Fibroblast of peridontal ligament (primary cell): ENCODE results near the gene GRM7.

Experiments used
- DNase-seq: peaks from one replicate; pipeline ENCODE4 v3.0.0-alpha.2; 2010; ENCODE audit errors: extremely low read depth

The GRM7 gene

DNA sequence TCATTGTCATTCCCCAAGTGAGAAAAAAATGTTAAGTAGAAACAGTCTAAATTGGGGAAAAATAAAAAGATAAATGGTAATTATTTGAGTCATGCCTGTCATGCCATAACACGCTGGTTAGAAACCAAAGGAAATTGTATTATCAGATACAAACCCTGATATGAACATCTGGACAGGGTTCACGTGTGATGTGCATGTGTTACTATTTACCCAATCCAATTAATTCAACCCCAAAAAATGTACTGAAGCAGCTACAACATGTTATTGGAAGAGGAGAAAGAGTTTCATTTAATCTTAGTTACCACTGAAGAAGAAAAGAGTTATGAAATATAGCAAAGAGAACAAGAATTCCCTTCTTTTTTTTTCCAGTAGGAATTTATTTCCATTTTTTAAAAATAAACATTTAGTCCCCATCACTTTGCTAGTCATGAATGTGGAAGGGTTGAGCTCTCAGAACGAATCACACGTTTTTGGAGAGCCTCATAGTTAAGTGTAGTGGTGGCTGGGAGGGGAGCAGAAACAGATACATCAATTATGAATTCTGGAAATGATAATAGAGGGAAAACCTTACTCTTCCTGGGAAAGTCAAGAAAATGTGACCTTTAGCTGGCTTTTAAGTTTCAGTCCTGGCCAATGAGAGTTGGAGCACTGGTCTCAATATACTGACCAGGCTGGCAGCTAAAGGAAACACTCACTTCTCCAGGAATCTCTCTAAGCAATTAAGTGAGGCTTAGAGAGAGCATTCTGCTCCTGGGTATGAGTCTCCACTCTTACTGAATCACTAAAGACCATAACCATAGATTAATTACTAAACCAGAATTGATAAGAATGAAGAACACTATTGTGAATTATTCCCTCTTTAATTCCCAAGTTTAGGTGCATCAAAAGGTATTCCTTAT lies 796.5 kb downstream of the GRM7 start:
- DNase-seq = no peak

DNA sequence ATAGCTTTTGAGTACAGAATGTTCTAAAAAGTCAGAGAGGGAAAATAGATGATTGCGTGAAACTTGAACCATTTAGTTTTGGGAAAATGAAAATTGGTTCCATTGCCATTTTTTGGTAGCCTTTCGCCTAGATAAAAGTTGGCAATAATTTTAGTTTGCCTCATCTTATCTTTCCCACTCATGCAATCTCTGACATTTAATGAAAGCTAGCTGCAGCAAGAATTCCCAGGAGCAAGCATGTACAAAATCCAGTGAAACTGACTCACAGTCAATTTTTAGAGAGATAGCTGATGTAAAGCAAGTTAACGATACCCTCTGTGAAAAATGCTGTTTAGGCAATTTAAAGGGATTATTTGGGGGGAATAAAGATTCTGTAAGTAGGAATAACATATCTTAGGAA lies 797.4 kb downstream of the GRM7 start:
- no peak for DNase-seq

- no peak for DNase-seq
Measured at GRCh38 chr3:7659079-7659478, 798.2 kb downstream of the GRM7 start.

DNA sequence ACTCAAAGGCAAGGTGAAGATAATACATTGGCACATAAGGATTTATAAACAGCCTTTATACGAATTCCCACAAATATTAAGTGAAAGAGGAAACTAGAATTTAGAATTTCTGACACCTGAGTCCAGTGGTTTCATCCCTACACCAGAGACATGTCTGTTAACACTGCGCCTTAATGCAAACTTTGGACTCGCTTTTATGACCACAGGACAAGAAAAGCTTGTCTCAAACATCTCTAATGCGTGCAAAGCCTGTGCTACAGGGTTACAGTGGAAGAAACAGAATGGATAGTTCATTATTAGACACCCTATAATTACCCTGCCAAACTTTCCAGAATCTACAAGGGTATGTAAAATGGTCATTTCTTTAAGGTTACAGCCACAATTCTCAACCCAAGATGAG lies 802.9 kb downstream of the GRM7 start:
- DNase-seq = no peak

- no peak for DNase-seq
Measured at GRCh38 chr3:7667774-7668173, 806.9 kb downstream of the GRM7 start.

GRCh38 chr3:7669641-7670040 lies 808.7 kb downstream of the GRM7 start:
- DNase-seq = no peak

GRCh38 chr3:7678521-7678920 lies 817.6 kb downstream of the GRM7 start:
- no peak for DNase-seq

GRCh38 chr3:7682822-7683229 lies 821.9 kb downstream of the GRM7 start:
- peak; percentile 45 for DNase-seq

- no peak for DNase-seq
Measured at GRCh38 chr3:7683426-7683825, 822.5 kb downstream of the GRM7 start.

GRCh38 chr3:7684182-7684715 lies 823.3 kb downstream of the GRM7 start:
- no peak for DNase-seq

- no peak for DNase-seq
Measured at GRCh38 chr3:7687428-7688147, 826.7 kb downstream of the GRM7 start.

GRCh38 chr3:7692866-7693265 lies 832.0 kb downstream of the GRM7 start:
- DNase-seq = no peak

GRCh38 chr3:7693976-7694375 lies 833.1 kb downstream of the GRM7 start:
- no peak for DNase-seq

- DNase-seq = no peak
Measured at GRCh38 chr3:7695049-7695448, 834.1 kb downstream of the GRM7 start.

DNA sequence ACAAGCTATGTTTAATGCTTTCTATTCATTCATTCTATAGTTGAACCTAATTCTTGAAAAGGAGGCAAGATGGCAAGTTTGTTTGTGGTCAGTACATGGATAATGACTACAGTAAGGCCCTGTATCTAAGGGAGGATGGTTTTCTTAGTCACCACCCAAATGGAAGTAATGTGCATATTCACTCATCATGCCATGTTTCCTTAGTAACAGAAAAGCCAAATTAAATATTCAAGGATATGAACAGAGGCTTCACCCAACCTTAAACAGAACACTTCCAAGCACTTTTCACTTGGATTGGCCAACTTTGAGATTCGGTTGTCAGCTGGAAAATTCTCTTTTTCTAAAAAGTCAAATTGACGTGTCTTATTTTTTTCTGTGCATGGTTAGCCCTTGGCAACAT lies 835.4 kb downstream of the GRM7 start:
- DNase-seq = no peak

- no peak for DNase-seq
Measured at GRCh38 chr3:7697548-7697947, 836.6 kb downstream of the GRM7 start.

GRCh38 chr3:7700539-7700938 lies 839.6 kb downstream of the GRM7 start:
- DNase-seq = no peak

- no peak for DNase-seq
Measured at GRCh38 chr3:7700977-7701376, 840.1 kb downstream of the GRM7 start.

GRCh38 chr3:7707187-7707586 lies 846.3 kb downstream of the GRM7 start:
- no peak for DNase-seq

- no peak for DNase-seq
Measured at GRCh38 chr3:7709376-7710082, 848.6 kb downstream of the GRM7 start.

GRCh38 chr3:7710284-7710683 lies 849.4 kb downstream of the GRM7 start:
- DNase-seq = no peak

- DNase-seq = no peak
Measured at GRCh38 chr3:7713724-7714123, 852.8 kb downstream of the GRM7 start.
